Common myeloid progenitor, CD34-positive (primary cell): ENCODE data around the gene EFNA1.

Experiments
- CTCF ChIA-PET: fragments of 350-600 bp; sonication (Branson Sonifier 250); formaldehyde crosslinking; loops from one replicate; lab custom pipeline; 2021; ENCODE audit warnings: antibody characterized with exemption; lab: Charles Lee
- POLR2A ChIA-PET: fragments of 350-600 bp; sonication (Branson Sonifier 250); formaldehyde crosslinking; loops from one replicate; lab custom pipeline; 2021; ENCODE audit warnings: antibody characterized with exemption; lab: Charles Lee
- DNase-seq, 3 donors: peaks; one replicate each; pipeline versions ENCODE4 v3.0.0 to v3.0.0-alpha.2; 2013
- H3K27ac ChIP-seq, 2 experiments: 1 replicate in 1 of 2; 2 replicates in 1 of 2; pipeline ENCODE4 v1.7.0; 2013; ENCODE audit warnings: inconsistent platforms in 2 of 2, low read length in 2 of 2, mild to moderate bottlenecking in 2 of 2, low read depth in 1 of 2, moderate library complexity in 1 of 2; ENCODE audit not compliant: severe bottlenecking in 2 of 2, insufficient read depth in 1 of 2, poor library complexity in 1 of 2
- H3K27me3 ChIP-seq, 5 experiments: replicated peaks in 2 of 5; 1 replicate in 3 of 5; 2 replicates in 2 of 5; pipeline versions ENCODE4 v1.6.1 to v1.7.0; 2013; ENCODE audit warnings: low read length in 4 of 5, mild to moderate bottlenecking in 2 of 5, moderate library complexity in 2 of 5, inconsistent platforms in 1 of 5; ENCODE audit not compliant: insufficient read depth in 5 of 5, control insufficient read depth in 4 of 5
- H3K36me3 ChIP-seq, 4 experiments: 1 replicate in 2 of 4; 2 replicates in 2 of 4; pipeline versions ENCODE4 v1.6.1 to v1.7.0; 2013; ENCODE audit warnings: low read length in 3 of 4, control low read depth in 1 of 4, mild to moderate bottlenecking in 1 of 4; ENCODE audit not compliant: control insufficient read depth in 4 of 4, insufficient read depth in 4 of 4
- H3K4me1 ChIP-seq, 4 experiments: 1 replicate in 3 of 4; 2 replicates in 1 of 4; pipeline versions ENCODE4 v1.6.1 to v1.7.1; 2013; ENCODE audit warnings: low read length in 3 of 4, mild to moderate bottlenecking in 3 of 4, control low read depth in 1 of 4, inconsistent platforms in 1 of 4, moderate library complexity in 1 of 4; ENCODE audit not compliant: control insufficient read depth in 4 of 4, insufficient read depth in 4 of 4; ENCODE audit errors: control extremely low read depth in 1 of 4
- H3K4me3 ChIP-seq, 7 experiments: 1 replicate in 4 of 7; 2 replicates in 3 of 7; pipeline versions ENCODE4 v1.5.1 to v1.7.0; 2013; ENCODE audit warnings: mild to moderate bottlenecking in 7 of 7, low read length in 6 of 7, moderate library complexity in 6 of 7, inconsistent platforms in 2 of 7, low read depth in 2 of 7, control low read depth in 1 of 7; ENCODE audit not compliant: insufficient read depth in 4 of 7, control insufficient read depth in 1 of 7; ENCODE audit errors: extremely low read depth in 1 of 7
- H3K9me3 ChIP-seq, 5 experiments: 1 replicate in 4 of 5; 2 replicates in 1 of 5; pipeline versions ENCODE4 v1.6.1 to v1.7.1; 2013; ENCODE audit warnings: low read length in 4 of 5, mild to moderate bottlenecking in 2 of 5, inconsistent platforms in 1 of 5, low read depth in 1 of 5, moderate library complexity in 1 of 5; ENCODE audit not compliant: control insufficient read depth in 4 of 5, insufficient read depth in 2 of 5; ENCODE audit errors: control extremely low read depth in 1 of 5
- WGBS: methylation state at CpG from one replicate; pipeline ENCODE4 v1.1.5; 2013; ENCODE audit not compliant: insufficient coverage; 5-methylcytosine and 5-hydroxymethylcytosine counted together

EFNA1 gene

DNA sequence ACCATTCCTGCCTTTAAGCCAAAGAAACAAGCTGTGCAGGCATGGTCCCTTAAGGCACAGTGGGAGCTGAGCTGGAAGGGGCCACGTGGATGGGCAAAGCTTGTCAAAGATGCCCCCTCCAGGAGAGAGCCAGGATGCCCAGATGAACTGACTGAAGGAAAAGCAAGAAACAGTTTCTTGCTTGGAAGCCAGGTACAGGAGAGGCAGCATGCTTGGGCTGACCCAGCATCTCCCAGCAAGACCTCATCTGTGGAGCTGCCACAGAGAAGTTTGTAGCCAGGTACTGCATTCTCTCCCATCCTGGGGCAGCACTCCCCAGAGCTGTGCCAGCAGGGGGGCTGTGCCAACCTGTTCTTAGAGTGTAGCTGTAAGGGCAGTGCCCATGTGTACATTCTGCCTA lies 6.6 kb downstream of the EFNA1 start:
- DNase-seq: no peak
- WGBS: 85% methylated on average over 1 of the region's 1 CpG
- Histone ChIP-seq H3K4me3 (no peak overlapping the region), H3K4me1 (peaks cover 14 to 55% (median 50%) of the 10 kb centered on the region in 4 experiments), H3K36me3 (peaks cover 3 to 41% (median 21%) of the 10 kb centered on the region in 4 experiments), H3K27me3 (no peaks in the 10 kb centered on the region), H3K27ac (peak overlapping the region in 1 of 2 experiments; percentile 98), H3K9me3 (no peaks in the 10 kb centered on the region)
- POLR2A ChIA-PET: interaction anchor here (1.2 kb wide), 1 partner anchor 16 kb away, joined by 3 read pairs; no protein-coding TSS in a partner anchor
- CTCF ChIA-PET: interaction anchor here (0.7 to 6.6 kb wide), 11 partner anchors 10 to 49 kb away, joined by 3 to 49 read pairs (median 8); partner anchors contain the start of genes KRTCAP2 and TRIM46

DNA sequence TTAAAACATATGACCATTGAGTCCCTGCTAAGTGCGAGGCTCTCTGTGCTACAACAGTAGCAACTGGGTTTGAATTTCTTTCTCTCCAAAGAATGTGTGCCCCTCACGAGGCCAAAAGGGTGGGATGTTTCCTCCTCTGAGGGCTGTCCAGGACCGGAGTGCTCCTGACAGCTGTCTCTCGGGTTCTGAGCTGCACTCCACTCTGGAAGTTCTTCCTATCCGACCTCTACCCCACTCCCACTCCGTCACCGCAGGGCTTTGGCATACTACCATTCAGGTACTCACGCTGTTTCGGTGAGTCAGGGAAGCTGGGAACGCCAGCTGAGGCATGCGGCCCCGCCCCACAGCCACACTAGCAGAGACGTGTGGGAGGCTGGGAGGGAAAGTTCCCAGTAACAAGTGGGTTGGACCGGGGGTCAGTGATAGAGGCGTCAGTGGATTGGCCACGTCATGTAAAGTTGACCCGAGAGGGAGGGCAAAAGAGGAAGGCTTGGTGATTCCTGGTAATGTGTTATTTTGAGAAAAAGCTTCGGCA lies 7.3 kb downstream of the EFNA1 start:
- no peak for DNase-seq
- no peaks in the 10 kb centered on the region for H3K27me3 ChIP-seq
- peaks cover 3 to 41% (median 21%) of the 10 kb centered on the region in 4 experiments for H3K36me3 ChIP-seq
- CTCF ChIA-PET: interaction anchor here (0.7 to 6.6 kb wide), 11 partner anchors 9 to 50 kb away, joined by 3 to 49 read pairs (median 8); partner anchors contain the start of genes KRTCAP2 and TRIM46
- H3K9me3 ChIP-seq: no peaks in the 10 kb centered on the region
- peaks cover 17 to 54% (median 49%) of the 10 kb centered on the region in 4 experiments for H3K4me1 ChIP-seq
- peak overlapping the region; percentile 97 to 98 for H3K27ac ChIP-seq
- POLR2A ChIA-PET: interaction anchor here (1.2 to 2.0 kb wide), 4 partner anchors 17 to 38 kb away, joined by 3 to 12 read pairs (median 4); partner anchors contain the start of gene KRTCAP2
- peak overlapping the region; percentile 47 to 89 (median 76) for H3K4me3 ChIP-seq
- 38% methylated on average over 18 of the region's 18 CpGs for WGBS

DNA sequence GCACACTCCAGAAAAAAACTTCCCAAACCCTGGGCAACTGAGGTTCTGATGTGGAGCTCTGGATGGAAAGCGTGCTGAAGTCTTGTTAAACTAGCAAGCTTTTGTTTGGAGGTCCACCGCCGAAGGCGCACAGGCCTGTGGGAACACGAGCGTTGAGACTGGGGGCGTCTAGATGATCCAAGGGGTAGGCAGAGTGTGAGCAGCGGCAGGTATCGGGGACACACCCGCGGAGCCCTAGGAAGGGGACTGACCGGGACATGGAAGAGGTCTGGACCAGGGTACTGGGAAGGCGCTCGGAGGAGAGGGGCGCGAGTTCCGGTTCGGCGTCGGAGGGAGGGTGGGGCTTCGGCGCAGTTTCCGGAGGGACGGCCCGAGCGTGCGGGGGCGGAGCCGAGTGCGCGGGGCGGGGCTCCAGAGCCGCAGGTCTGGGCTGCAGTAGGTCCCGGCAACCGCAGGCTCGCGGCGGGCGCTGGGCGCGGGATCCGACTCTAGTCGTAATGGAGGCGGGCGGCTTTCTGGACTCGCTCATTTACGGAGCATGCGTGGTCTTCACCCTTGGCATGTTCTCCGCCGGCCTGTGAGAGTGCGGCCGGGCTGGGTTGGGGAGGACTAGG lies 7.8 kb downstream of the EFNA1 start, which contains the start of gene SLC50A1:
Gene SLC50A1, plus strand, starts transcription at position 438 of the 614 bp plus-strand sequence. Its CDS starts 60 bp downstream, at position 498.
- Histone ChIP-seq H3K27ac (peak within 1 kb of the TSS; percentile 97 to 98), H3K27me3 (no peaks in the 10 kb centered on the region), H3K4me3 (peak within 1 kb of the TSS; percentile 47 to 89 (median 76)), H3K9me3 (no peaks in the 10 kb centered on the region), H3K4me1 (peaks cover 16 to 51% (median 45%) of the 10 kb centered on the region in 4 experiments), H3K36me3 (peaks cover 3 to 41% (median 21%) of the 10 kb centered on the region in 4 experiments)
- POLR2A ChIA-PET: interaction anchor here (0.7 to 2.0 kb wide), 6 partner anchors 17 to 83 kb away, joined by 3 to 12 read pairs (median 4); partner anchors contain the start of gene KRTCAP2
- peak; percentile 95 to 96 (median 96) for DNase-seq
- CTCF ChIA-PET: interaction anchor here (1.7 to 6.6 kb wide), 8 partner anchors 9 to 50 kb away, joined by 5 to 49 read pairs (median 8); partner anchors contain the start of genes KRTCAP2 and TRIM46
- WGBS: under 1% methylated on average over 47 of the region's 52 CpGs

DNA sequence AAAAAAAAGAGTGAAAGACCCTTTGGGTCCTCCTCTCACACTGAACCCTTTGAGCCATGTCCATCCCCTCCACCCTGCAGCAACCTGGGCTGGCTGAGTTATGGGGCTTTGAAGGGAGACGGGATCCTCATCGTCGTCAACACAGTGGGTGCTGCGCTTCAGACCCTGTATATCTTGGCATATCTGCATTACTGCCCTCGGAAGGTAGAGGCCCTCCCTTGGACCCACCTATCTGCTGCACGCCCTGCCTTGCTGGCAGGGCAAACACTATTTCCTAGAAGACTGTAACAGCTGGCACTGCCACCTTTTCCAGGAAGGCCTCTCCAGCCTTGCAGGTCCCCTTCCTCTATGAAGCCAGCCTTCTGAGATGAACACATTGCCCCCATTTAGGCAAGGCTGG lies 9.1 kb downstream of the EFNA1 start:
- peak in 1 of 3 donors; percentile 27 for DNase-seq
- ChIA-PET POLR2A (interaction anchor here (0.8 to 2.0 kb wide), 3 partner anchors 8 to 31 kb away, joined by 3 to 12 read pairs (median 3); no protein-coding TSS in a partner anchor), CTCF (interaction anchor here (0.7 to 6.6 kb wide), 7 partner anchors 8 to 75 kb away, joined by 3 to 49 read pairs (median 4); no protein-coding TSS in a partner anchor)
- H3K4me1 ChIP-seq: peaks cover 11 to 49% (median 39%) of the 10 kb centered on the region in 4 experiments
- H3K4me3 ChIP-seq: peak overlapping the region; percentile 27 to 86 (median 76)
- peaks cover 3 to 34% (median 16%) of the 10 kb centered on the region in 4 experiments for H3K36me3 ChIP-seq
- no peaks in the 10 kb centered on the region for H3K27me3 ChIP-seq
- H3K27ac ChIP-seq: peak overlapping the region; percentile 97 to 98
- WGBS: 5% methylated on average over 6 of the region's 6 CpGs
- H3K9me3 ChIP-seq: no peaks in the 10 kb centered on the region

DNA sequence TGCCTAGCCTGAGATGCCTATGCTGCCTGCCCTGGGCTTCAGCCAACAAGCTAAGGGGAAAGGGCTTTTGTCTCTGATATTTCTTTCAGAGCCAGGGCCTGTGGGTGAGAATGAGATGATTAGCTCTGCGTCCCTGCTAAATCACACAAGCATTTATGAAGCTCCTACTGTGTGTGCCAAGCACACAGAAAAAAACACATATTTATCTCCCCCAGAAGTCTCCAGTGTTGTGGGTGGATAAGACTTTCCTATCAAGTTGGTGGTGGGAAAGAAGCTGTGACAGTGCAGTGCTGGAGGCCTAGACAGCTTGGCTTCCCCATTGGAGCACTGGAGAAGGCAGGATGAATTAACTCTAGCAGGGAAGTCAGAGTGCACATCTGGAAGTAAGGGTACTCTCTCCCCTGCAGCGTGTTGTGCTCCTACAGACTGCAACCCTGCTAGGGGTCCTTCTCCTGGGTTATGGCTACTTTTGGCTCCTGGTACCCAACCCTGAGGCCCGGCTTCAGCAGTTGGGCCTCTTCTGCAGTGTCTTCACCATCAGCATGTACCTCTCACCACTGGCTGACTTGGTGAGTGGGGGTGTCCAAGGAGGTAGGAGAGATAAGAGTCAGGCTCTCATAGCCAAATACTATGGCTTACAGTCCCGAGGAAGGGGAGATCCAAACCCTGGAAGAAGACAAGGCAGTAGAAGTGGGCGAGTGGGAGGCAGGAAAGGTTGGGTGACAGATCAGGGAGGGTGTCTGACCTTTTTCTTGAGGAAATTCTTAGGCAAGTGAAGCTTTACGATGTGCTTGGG lies 9.7 kb downstream of the EFNA1 start:
- Histone ChIP-seq H3K9me3 (no peaks in the 10 kb centered on the region), H3K27me3 (no peaks in the 10 kb centered on the region), H3K4me1 (peaks cover 11 to 49% (median 39%) of the 10 kb centered on the region in 4 experiments), H3K4me3 (peak overlapping the region in 6 of 7 experiments; percentile 62 to 86 (median 80)), H3K27ac (peak overlapping the region; percentile 97 to 98), H3K36me3 (peaks cover 3 to 31% (median 13%) of the 10 kb centered on the region in 4 experiments)
- ChIA-PET POLR2A (interaction anchor here (0.8 to 1.3 kb wide), 2 partner anchors 8 to 30 kb away, joined by 3 read pairs; no protein-coding TSS in a partner anchor), CTCF (interaction anchor here (0.7 to 6.6 kb wide), 9 partner anchors 9 to 76 kb away, joined by 3 to 49 read pairs (median 4); no protein-coding TSS in a partner anchor)
- DNase-seq: no peak
- WGBS: 93% methylated on average over 3 of the region's 6 CpGs
